ENCODE data around the gene MTHFD1.
"Not testable (repeated sequence)": the region's sequence is repeated elsewhere in the genome, so short reads cannot be mapped to it uniquely, and the experiment has no call there.

The MTHFD1 gene

DNA sequence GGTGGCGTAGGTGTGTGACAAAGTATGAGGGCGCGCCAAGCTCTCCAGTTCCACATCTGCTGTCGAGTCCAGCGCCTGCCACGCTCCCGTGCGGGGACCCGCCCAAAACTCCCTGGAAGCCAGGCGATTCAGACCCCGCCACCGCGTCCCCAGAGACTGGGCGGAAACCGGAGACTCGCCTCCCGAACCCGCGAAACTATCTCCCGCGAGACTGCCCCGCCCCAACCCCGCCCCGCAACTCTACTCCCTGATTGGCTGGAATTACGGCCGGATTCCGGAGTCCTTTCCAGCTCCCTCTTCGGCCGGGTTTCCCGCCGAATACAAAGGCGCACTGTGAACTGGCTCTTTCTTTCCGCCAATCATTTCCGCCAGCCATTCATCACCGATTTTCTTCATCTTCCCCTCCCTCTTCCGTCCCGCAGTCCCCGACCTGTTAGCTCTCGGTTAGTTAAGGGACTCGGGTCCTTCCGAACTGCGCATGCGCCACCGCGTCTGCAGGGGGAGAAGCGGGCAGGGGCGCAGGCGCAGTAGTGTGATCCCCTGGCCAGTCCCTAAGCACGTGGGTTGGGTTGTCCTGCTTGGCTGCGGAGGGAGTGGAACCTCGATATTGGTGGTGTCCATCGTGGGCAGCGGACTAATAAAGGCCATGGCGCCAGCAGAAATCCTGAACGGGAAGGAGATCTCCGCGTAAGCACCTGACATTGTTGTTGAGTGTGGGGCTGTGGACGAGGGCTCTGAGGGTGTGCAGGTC lies at the start of gene MTHFD1:
Gene MTHFD1, plus strand, starts transcription at position 572 of the 751 bp plus-strand sequence. Its CDS starts 75 bp downstream, at position 647.
- peak; percentile 95 for DNase-seq

DNA sequence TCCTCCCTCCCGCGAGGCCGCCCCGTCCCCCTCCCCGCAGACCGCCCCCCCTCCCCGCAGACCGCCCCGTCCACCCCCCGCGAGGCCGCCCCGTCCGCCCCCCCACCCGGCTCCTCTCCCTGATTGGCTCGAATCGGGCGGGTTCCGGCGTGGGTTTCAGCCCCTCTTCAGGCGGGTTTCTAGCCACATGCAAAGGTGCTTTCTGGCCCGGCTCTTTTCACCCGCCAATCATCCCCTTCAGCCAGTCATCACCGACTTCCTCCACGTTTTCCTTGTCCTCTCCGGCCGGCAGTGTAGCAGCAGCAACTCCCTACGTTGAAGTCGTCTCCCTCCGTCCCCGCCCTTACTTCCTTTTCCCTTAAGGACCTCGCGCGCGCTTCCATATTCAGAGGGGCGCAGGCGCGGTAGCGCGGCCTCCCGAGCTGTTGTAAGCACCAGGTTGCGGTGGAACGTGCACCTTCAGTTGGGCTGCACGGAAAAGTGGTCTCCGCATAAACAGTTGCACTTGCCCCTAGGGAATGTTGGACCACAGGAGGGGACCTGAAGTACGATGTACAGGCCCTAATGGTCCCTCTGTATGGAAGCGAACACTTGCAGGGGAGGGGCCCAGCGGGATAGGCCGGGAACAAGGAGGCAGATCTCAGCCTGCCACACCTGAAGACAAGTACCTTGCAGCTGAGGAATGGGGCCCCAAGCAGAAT lies 49.4 kb upstream of the MTHFD1 start:
- peak; percentile 69 for DNase-seq

GRCh38 chr14:64340560-64341196 lies 47.5 kb upstream of the MTHFD1 start:
- DNase-seq = no peak

- DNase-seq = no peak
Measured at GRCh38 chr14:64347748-64348147, 40.4 kb upstream of the MTHFD1 start.

- no peak for DNase-seq
Measured at GRCh38 chr14:64349741-64350490, 38.2 kb upstream of the MTHFD1 start.

GRCh38 chr14:64363265-64363846 lies 24.8 kb upstream of the MTHFD1 start:
- DNase-seq = no peak

- DNase-seq = no peak
Measured at GRCh38 chr14:64364907-64365306, 23.2 kb upstream of the MTHFD1 start.

DNA sequence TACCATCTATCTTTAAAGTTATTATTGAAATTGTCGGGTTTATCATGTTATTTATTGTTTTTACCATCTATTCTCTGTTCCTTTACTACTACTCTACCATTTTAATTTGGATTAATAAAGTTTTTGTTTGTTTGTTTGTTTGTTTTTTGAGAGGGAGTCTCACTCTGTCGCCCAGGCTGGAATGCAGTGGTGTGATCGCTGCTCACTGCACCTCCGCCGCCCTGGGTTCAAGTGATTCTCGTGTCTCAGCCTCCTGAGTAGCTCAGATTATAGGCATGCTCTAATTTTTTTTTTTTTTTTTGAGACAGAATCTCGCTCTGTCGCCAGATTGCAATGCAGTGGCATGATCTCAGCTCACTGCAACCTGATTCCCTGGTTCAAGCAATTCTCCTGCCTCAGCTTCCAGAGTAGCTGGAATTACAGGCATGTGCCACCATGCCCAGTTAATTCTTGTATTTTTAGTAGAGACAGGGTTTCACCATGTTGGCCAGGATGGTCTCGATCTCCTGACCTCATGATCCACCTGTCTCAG lies 22.7 kb upstream of the MTHFD1 start:
- not testable (repeated sequence) for DNase-seq

- no peak for DNase-seq
Measured at GRCh38 chr14:64369201-64369600, 19.0 kb upstream of the MTHFD1 start.

DNA sequence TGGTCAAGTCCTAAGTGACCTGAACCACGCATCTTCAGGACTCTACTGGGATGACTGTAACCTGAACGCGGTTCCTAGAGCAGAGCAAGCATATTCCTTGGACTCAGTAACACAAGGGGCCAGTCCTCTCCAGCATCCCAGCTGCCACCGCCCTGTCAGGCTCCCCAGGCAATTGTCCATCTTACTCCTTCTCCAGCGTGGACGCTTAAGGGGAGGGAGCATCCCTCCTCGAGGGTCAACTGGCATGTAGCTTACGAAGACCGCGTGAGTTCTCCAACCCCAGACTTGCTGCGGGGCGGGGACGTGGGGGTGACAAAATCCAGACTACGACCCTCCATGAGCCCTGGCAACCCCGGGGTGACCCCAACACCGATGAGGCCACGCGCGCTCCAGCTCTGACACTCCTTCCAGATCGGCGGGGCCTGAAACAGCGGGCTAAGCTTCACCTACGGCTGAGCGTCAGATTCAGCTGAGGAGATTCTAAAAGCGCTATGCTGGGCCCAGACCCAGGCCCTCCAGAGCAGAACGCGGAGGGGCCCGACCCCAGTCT lies 846 bp upstream of the MTHFD1 start:
- peak; percentile 7 for DNase-seq

DNA sequence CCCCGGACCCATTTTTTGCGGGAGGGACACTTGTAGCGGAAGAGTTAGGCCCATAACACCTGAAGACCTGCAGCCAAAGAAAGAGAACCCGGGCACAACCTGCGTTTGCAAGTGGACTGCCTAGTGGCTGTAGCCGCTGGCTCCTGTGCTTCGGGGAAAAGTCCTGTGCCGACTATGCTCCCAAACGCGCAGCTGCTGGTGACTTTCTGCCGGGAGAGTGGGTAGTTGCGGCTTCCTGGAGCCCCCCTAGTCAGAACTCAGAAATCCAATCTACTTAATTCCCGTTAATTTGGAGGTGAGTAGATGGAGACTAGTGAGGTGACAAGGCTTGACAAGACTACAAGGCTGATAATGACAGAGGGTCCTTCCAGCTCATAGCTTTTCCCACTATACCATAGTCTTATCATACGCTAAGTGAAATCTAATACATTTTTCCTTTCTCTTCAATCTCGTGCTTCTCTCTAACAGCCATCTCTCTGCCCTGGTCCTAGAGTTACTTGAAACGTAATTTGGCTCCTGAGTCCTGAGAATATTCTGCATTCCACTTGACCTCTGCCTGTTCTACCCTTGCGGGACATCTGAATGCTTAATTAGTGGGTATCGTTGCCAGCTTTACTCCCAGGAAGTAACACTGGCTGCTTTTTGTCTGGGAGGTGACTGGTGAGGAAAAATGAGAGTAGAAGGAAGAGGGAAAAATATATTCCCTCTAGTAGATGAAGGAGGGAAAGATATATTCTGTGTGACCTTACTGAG lies 556 bp downstream of the MTHFD1 start:
- no peak for DNase-seq

DNA sequence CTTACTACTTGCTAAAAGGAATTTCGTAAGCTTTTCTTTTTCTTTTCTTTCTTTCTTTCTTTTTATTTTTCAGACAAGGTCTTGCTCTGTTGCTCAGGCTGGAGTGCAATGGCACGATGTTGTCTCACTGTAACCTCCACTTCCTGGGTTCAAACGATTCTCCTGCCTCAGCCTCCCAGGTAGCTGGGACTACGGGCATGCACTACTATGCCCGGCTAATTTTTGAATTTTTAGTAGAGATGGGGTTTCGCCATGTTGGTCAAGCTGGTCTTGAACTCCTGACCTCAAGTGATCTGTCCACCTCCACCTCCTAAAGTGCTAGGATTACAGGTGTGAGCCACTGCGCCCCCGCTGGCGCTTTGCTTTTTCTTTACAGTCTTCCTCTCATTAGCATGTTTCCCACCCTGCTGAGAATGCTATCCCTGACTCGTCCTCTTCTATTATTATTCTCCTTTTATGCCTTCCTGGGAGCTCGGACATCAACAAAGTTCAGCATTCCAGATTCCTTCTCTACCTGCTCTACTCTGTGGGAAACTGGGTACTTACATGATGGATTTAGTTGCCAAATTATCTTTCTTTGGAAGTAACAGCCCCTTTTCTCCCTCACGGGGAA lies 3.1 kb downstream of the MTHFD1 start:
- no peak for DNase-seq

GRCh38 chr14:64391986-64392385 lies 3.8 kb downstream of the MTHFD1 start:
- no peak for DNase-seq

- not testable (repeated sequence) for DNase-seq
Measured at GRCh38 chr14:64393189-64393726, 5.1 kb downstream of the MTHFD1 start.

- DNase-seq = no peak
Measured at GRCh38 chr14:64394423-64394822, 6.3 kb downstream of the MTHFD1 start.

DNA sequence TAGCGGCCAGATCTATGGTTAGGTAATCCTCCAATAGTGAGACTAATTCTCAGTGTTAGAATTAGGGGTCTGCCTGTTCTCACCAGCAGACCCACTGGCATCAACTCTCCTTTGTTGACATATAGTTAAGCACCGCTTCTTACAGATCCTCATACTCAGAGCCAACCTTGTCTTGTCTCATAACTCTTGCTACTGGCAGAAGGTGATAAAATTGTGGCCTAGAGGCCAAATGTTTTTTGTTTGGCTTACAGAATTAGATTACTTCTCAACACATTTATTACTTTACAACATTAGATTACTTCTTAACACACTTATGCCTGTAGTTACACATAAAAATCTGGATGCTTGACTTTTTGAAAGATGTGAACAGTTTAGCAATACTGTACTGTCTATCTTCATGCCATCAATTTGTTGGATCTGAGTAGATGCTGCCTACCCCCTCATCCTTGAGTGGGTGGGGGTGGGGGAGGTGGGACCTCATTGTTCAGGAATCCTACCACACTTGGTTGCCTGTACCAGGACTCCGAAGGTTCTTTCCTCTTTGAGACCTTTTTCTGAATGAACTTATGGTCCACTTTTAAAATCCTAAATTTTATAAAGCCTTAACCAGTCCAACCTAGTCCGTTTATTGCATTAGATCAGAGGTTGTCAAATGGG lies 7.0 kb downstream of the MTHFD1 start:
- DNase-seq = no peak

GRCh38 chr14:64400829-64401459 lies 12.8 kb downstream of the MTHFD1 start:
- DNase-seq = no peak

GRCh38 chr14:64401949-64402348 lies 13.8 kb downstream of the MTHFD1 start:
- no peak for DNase-seq

- DNase-seq = no peak
Measured at GRCh38 chr14:64405295-64405694, 17.1 kb downstream of the MTHFD1 start.

GRCh38 chr14:64407329-64407728 lies 19.2 kb downstream of the MTHFD1 start:
- no peak for DNase-seq
